Trophoblast cell (in vitro differentiated cells and primary cell): ENCODE measurements around the gene EFCAB5.
"Not testable (repeated sequence)": the region's sequence is repeated elsewhere in the genome, so short reads cannot be mapped to it uniquely, and the experiment has no call there.

Experiments used
- DNase-seq, 2 donors: peaks; one replicate each; pipeline ENCODE4 v3.0.0-alpha.2; 2016
- H2AFZ ChIP-seq: 2 replicates; pipeline ENCODE4 v1.6.1; 2013; ENCODE audit warnings: low read length, moderate library complexity, mild to moderate bottlenecking; ENCODE audit not compliant: insufficient read depth, poor library complexity
- H2AK5ac ChIP-seq: 2 replicates; pipeline ENCODE4 v1.6.1; 2013; ENCODE audit warnings: mild to moderate bottlenecking, low read length
- H2BK120ac ChIP-seq: 2 replicates; pipeline ENCODE4 v1.6.1; 2013; ENCODE audit warnings: low read length, mild to moderate bottlenecking, moderate library complexity; ENCODE audit not compliant: insufficient read depth, poor library complexity
- H2BK12ac ChIP-seq: 2 replicates; pipeline ENCODE4 v1.6.1; 2013; ENCODE audit warnings: mild to moderate bottlenecking, low read length, moderate library complexity
- H2BK5ac ChIP-seq: 2 replicates; pipeline ENCODE4 v1.6.1; 2013; ENCODE audit warnings: low read length, low read depth, moderate library complexity, mild to moderate bottlenecking; ENCODE audit not compliant: poor library complexity
- H3K14ac ChIP-seq: 2 replicates; pipeline ENCODE4 v1.6.1; 2013; ENCODE audit warnings: mild to moderate bottlenecking, low read length
- H3K18ac ChIP-seq: 2 replicates; pipeline ENCODE4 v1.6.1; 2013; ENCODE audit warnings: mild to moderate bottlenecking, low read length
- H3K23ac ChIP-seq: 2 replicates; pipeline ENCODE4 v1.6.1; 2013; ENCODE audit warnings: low read length
- H3K27ac ChIP-seq: 2 replicates; pipeline ENCODE4 v1.5.1; 2013; ENCODE audit warnings: low read depth, mild to moderate bottlenecking, inconsistent platforms, low read length, moderate library complexity
- H3K27me3 ChIP-seq: 2 replicates; pipeline ENCODE4 v1.6.1; 2013; ENCODE audit warnings: inconsistent platforms, mild to moderate bottlenecking, low read length, moderate library complexity; ENCODE audit not compliant: insufficient read depth
- H3K36me3 ChIP-seq, 2 experiments: 1 replicate in 1 of 2; 2 replicates in 1 of 2; pipeline ENCODE4 v1.6.1; 2013; ENCODE audit warnings: low read length in 2 of 2, mild to moderate bottlenecking in 2 of 2, moderate library complexity in 1 of 2; ENCODE audit not compliant: insufficient read depth in 2 of 2, control insufficient read depth in 1 of 2
- H3K4ac ChIP-seq: 2 replicates; pipeline ENCODE4 v1.6.1; 2013; ENCODE audit warnings: low read depth, mild to moderate bottlenecking, low read length, moderate library complexity
- H3K4me1 ChIP-seq, 2 experiments: 1 replicate in 1 of 2; 2 replicates in 1 of 2; pipeline ENCODE4 v1.6.1; 2013; ENCODE audit warnings: low read length in 2 of 2, mild to moderate bottlenecking in 2 of 2, moderate library complexity in 1 of 2; ENCODE audit not compliant: insufficient read depth in 2 of 2, control insufficient read depth in 1 of 2
- H3K4me2 ChIP-seq: 2 replicates; pipeline ENCODE4 v1.6.1; 2013; ENCODE audit warnings: inconsistent platforms, mild to moderate bottlenecking, low read length, moderate library complexity
- H3K4me3 ChIP-seq: 2 replicates; pipeline ENCODE4 v1.5.1; 2013; ENCODE audit warnings: mild to moderate bottlenecking, low read depth, low read length, inconsistent platforms
- H3K79me1 ChIP-seq: one replicate; pipeline ENCODE4 v1.6.1; 2013; ENCODE audit warnings: low read length
- H3K79me2 ChIP-seq: 2 replicates; pipeline ENCODE4 v1.6.1; 2013; ENCODE audit warnings: low read length, mild to moderate bottlenecking; ENCODE audit not compliant: control insufficient read depth, insufficient read depth, poor library complexity
- H3K9ac ChIP-seq: 2 replicates; pipeline ENCODE4 v1.6.1; 2013; ENCODE audit warnings: mild to moderate bottlenecking, low read length
- H3K9me3 ChIP-seq: 2 replicates; pipeline ENCODE4 v1.6.1; 2013; ENCODE audit warnings: low read depth, mild to moderate bottlenecking, control low read depth, inconsistent platforms, low read length; ENCODE audit not compliant: insufficient read depth
- H4K12ac ChIP-seq: 2 replicates; pipeline ENCODE4 v1.6.1; 2013; ENCODE audit warnings: low read depth, mild to moderate bottlenecking, low read length, moderate library complexity
- H4K8ac ChIP-seq: 2 replicates; pipeline ENCODE4 v1.6.1; 2013; ENCODE audit warnings: low read depth, mild to moderate bottlenecking, low read length, moderate library complexity
- H4K91ac ChIP-seq: one replicate; pipeline ENCODE4 v1.6.1; 2013; ENCODE audit warnings: low read depth, mild to moderate bottlenecking, low read length, moderate library complexity
- WGBS: extraction: QIAGEN DNeasy Blood & Tissue Kit; methylation state at CpG from one replicate; pipeline ENCODE4 v1.1.7; 2013; ENCODE audit warnings: missing lambda C conversion rate; ENCODE audit not compliant: insufficient read length, insufficient coverage; ENCODE audit errors: extremely low coverage; 5-methylcytosine and 5-hydroxymethylcytosine counted together

EFCAB5 gene

GRCh38 chr17:30134551-30134950 lies 193.1 kb downstream of the EFCAB5 start:
- H3K36me3 ChIP-seq = peaks cover 8 to 12% of the 10 kb centered on the region in 2 experiments
- peaks cover 0 to 3% of the 10 kb centered on the region in 2 experiments for H3K4me1 ChIP-seq
- H3K9ac ChIP-seq = no peak overlapping the region
- no peak overlapping the region for H3K14ac ChIP-seq
- no peak overlapping the region for H3K4me2 ChIP-seq
- no peak overlapping the region for H4K8ac ChIP-seq
- H3K4me3 ChIP-seq = no peak overlapping the region
- H3K4ac ChIP-seq = no peak overlapping the region
- H4K12ac ChIP-seq = no peak overlapping the region
- no peak overlapping the region for H2AFZ ChIP-seq
- H3K18ac ChIP-seq = no peak overlapping the region
- no peak overlapping the region for H3K23ac ChIP-seq
- no peak overlapping the region for H2BK5ac ChIP-seq
- H3K9me3 ChIP-seq = no peaks in the 10 kb centered on the region
- H3K79me2 ChIP-seq = no peaks in the 10 kb centered on the region
- no peak overlapping the region for H2BK120ac ChIP-seq
- H3K27ac ChIP-seq = peak overlapping the region; percentile 47
- DNase-seq = peak in 1 of 2 donors; percentile 12
- no peak overlapping the region for H4K91ac ChIP-seq
- no peak overlapping the region for H2BK12ac ChIP-seq
- H3K27me3 ChIP-seq = no peaks in the 10 kb centered on the region
- no peaks in the 10 kb centered on the region for H3K79me1 ChIP-seq
- H2AK5ac ChIP-seq = no peak overlapping the region

GRCh38 chr17:30137158-30137557 lies 195.7 kb downstream of the EFCAB5 start:
- Histone ChIP-seq H3K4me1 (peaks cover 0 to 3% of the 10 kb centered on the region in 2 experiments), H3K4ac (no peak overlapping the region), H2AFZ (no peak overlapping the region), H2BK12ac (no peak overlapping the region), H3K36me3 (peaks cover 10 to 11% of the 10 kb centered on the region in 2 experiments), H3K23ac (no peak overlapping the region), H3K14ac (no peak overlapping the region), H3K79me1 (no peaks in the 10 kb centered on the region), H4K12ac (no peak overlapping the region), H2AK5ac (no peak overlapping the region), H3K18ac (no peak overlapping the region), H2BK120ac (no peak overlapping the region), H3K9me3 (no peaks in the 10 kb centered on the region), H3K27me3 (no peaks in the 10 kb centered on the region), H3K79me2 (no peaks in the 10 kb centered on the region), H4K91ac (no peak overlapping the region), H4K8ac (no peak overlapping the region), H3K4me2 (no peak overlapping the region), H3K4me3 (no peak overlapping the region), H2BK5ac (no peak overlapping the region), H3K9ac (no peak overlapping the region), H3K27ac (no peak overlapping the region)
- DNase-seq = no peak
- WGBS = no CpG with 5 or more reads among the region's 3 CpGs

GRCh38 chr17:30147860-30148259 lies 206.4 kb downstream of the EFCAB5 start:
- not testable (repeated sequence) for H3K23ac ChIP-seq, H3K4me2 ChIP-seq, H3K18ac ChIP-seq, H2AFZ ChIP-seq, H3K79me2 ChIP-seq, H3K9ac ChIP-seq, H4K8ac ChIP-seq, H2BK12ac ChIP-seq, H2AK5ac ChIP-seq, H3K9me3 ChIP-seq, H3K79me1 ChIP-seq, H3K4ac ChIP-seq, H2BK120ac ChIP-seq, H3K36me3 ChIP-seq, H3K4me1 ChIP-seq, H3K14ac ChIP-seq, H3K27ac ChIP-seq, H2BK5ac ChIP-seq, H3K27me3 ChIP-seq, H4K12ac ChIP-seq, H3K4me3 ChIP-seq, H4K91ac ChIP-seq, DNase-seq
- WGBS = no CpG with 5 or more reads among the region's 6 CpGs

GRCh38 chr17:30148376-30148775 lies 206.9 kb downstream of the EFCAB5 start:
- Histone ChIP-seq H3K4me2 (no peak overlapping the region), H2BK120ac (no peak overlapping the region), H2AK5ac (no peak overlapping the region), H3K23ac (no peak overlapping the region), H4K91ac (no peak overlapping the region), H3K9me3 (no peaks in the 10 kb centered on the region), H3K79me2 (no peaks in the 10 kb centered on the region), H3K4me1 (no peaks in the 10 kb centered on the region), H3K27ac (no peak overlapping the region), H4K8ac (no peak overlapping the region), H3K4ac (no peak overlapping the region), H3K14ac (no peak overlapping the region), H4K12ac (no peak overlapping the region), H2AFZ (no peak overlapping the region), H3K4me3 (no peak overlapping the region), H3K18ac (no peak overlapping the region), H3K79me1 (no peaks in the 10 kb centered on the region), H3K27me3 (no peaks in the 10 kb centered on the region), H3K9ac (no peak overlapping the region), H2BK12ac (no peak overlapping the region), H2BK5ac (no peak overlapping the region), H3K36me3 (peaks cover 0 to 3% of the 10 kb centered on the region in 2 experiments)
- WGBS = no CpG with 5 or more reads among the region's 1 CpG
- DNase-seq = no peak
